Esophagus muscularis mucosa (tissue), 4 donors: ENCODE data around the gene TENM3.

Experiments
- EP300 ChIP-seq: sonication (generic); formaldehyde crosslinking; IDR thresholded peaks from one replicate; pipeline ENCODE4 v1.6.1; 2017; ENCODE audit warnings: antibody characterized with exemption
- POLR2A ChIP-seq: fragments of 450-650 bp; IDR thresholded peaks from one replicate; pipeline ENCODE4 v1.6.1; 2017; ENCODE audit warnings: antibody characterized with exemption, moderate library complexity, mild to moderate bottlenecking, low read depth
- POLR2AphosphoS5 ChIP-seq, 2 donors: sonication (generic); formaldehyde crosslinking; IDR thresholded peaks; one replicate each; pipeline ENCODE4 v1.6.1; 2017; ENCODE audit warnings: antibody characterized with exemption in 2 of 2
- TF ChIP-seq, protein P1 (sequence below), 3 experiments: fragments of 200-600 bp in 2 of 3; fragments of 450-650 bp in 1 of 3; sonication (generic) in 2 of 3; IDR thresholded peaks; one replicate each; pipeline ENCODE4 v1.5.1; 2017 to 2019; ENCODE audit warnings: antibody characterized with exemption in 3 of 3, mild to moderate bottlenecking in 2 of 3, moderate library complexity in 1 of 3

DNA sequence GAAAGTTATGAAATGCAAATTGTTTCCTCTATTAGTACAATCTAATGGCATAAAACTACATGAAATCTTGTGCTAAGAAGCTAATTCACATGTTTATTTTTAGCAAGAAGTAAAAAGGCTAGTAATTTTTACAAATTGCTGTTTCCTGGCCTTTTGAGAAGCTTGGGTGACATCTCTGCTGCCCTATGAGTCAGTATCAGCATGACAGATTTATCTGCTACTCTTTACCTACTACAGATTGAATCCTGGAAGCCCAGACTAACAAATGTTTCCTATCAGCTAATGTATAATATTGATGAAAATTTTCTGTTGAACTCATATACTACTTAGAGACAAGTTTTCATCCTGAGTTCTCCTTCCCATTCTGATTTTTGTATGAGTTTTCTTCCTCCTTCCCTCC is 441.6 kb downstream of the TENM3 start:
- TF ChIP-seq, protein P1, sequence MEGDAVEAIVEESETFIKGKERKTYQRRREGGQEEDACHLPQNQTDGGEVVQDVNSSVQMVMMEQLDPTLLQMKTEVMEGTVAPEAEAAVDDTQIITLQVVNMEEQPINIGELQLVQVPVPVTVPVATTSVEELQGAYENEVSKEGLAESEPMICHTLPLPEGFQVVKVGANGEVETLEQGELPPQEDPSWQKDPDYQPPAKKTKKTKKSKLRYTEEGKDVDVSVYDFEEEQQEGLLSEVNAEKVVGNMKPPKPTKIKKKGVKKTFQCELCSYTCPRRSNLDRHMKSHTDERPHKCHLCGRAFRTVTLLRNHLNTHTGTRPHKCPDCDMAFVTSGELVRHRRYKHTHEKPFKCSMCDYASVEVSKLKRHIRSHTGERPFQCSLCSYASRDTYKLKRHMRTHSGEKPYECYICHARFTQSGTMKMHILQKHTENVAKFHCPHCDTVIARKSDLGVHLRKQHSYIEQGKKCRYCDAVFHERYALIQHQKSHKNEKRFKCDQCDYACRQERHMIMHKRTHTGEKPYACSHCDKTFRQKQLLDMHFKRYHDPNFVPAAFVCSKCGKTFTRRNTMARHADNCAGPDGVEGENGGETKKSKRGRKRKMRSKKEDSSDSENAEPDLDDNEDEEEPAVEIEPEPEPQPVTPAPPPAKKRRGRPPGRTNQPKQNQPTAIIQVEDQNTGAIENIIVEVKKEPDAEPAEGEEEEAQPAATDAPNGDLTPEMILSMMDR (IDR thresholded peaks at IDR 0.05): no peak
- TF ChIP-seq POLR2A: no peak
- TF ChIP-seq EP300: no peak
- no peak for TF ChIP-seq POLR2AphosphoS5 (IDR thresholded peaks at IDR 0.05)
